HEK293 (cell line): ENCODE measurements around the gene DCPS.

Source experiments
- TCF7L2 ChIP-seq: IDR thresholded peaks from 2 replicates; pipeline ENCODE4 v1.6.1; 2011; ENCODE audit warnings: low read depth, mild to moderate bottlenecking, inconsistent platforms, low read length, moderate library complexity, borderline replicate concordance
- TRIM28 ChIP-seq: IDR thresholded peaks from 2 replicates; pipeline ENCODE4 v1.6.1; 2011; ENCODE audit warnings: low read length, control low read depth, borderline replicate concordance
- ZNF555 ChIP-seq: fragments of 450-650 bp; formaldehyde crosslinking; conservative IDR thresholded peaks from 2 replicates; pipeline ENCODE4 v1.5.1; 2017; ENCODE audit warnings: missing biosample characterization, mild to moderate bottlenecking, missing genetic modification characterization, inconsistent platforms
- ZNF624 ChIP-seq: fragments of 450-650 bp; formaldehyde crosslinking; IDR thresholded peaks from 2 replicates; pipeline ENCODE4 v1.5.1; 2017; ENCODE audit warnings: missing biosample characterization, missing genetic modification characterization

- TF ChIP-seq TCF7L2 (no peak), ZNF624 (no peak), ZNF555 (tag by site-specific recombination) (no peak), TRIM28 (no peak)
Observed at GRCh38 chr11:126363706-126364248, 59.9 kb downstream of the DCPS start.
